GM23338 (cell line): ENCODE measurements around the gene AHI1. TPM values are rescaled to one million over a fixed set of nuclear protein-coding genes. Genes with fewer than 3 reads are reported as not detected.

Experiments used
- ATAC-seq: fragments of 200-7000 bp; cut with Tn5 transposase; 3 replicates; pipeline ENCODE4 v1.9.1; 2020
- DNase-seq: peaks from one replicate; pipeline ENCODE4 v3.0.0-alpha.2; 2015; ENCODE audit warnings: low spot score
- H2AFZ ChIP-seq: fragments of 200-600 bp; sonication (generic); 2 replicates; pipeline ENCODE4 v1.8.0; 2016; ENCODE audit warnings: antibody characterized with exemption, mild to moderate bottlenecking, moderate library complexity
- H3F3A ChIP-seq: fragments of 200-600 bp; sonication (generic); replicated peaks from 2 replicates; pipeline ENCODE4 v1.8.0; 2017; ENCODE audit warnings: antibody characterized with exemption, mixed run types, low read depth
- H3K27ac ChIP-seq: fragments of 200-600 bp; sonication (generic); 2 replicates; pipeline ENCODE4 v1.6.1; 2016; ENCODE audit warnings: low read depth
- H3K27me3 ChIP-seq: fragments of 200-600 bp; sonication (generic); 2 replicates; pipeline ENCODE4 v1.8.0; 2016; ENCODE audit warnings: mild to moderate bottlenecking, mixed run types, moderate library complexity; ENCODE audit not compliant: insufficient read depth
- H3K36me3 ChIP-seq: fragments of 200-600 bp; sonication (generic); 2 replicates; pipeline ENCODE4 v1.8.0; 2016; ENCODE audit warnings: mild to moderate bottlenecking; ENCODE audit not compliant: insufficient read depth
- H3K4me1 ChIP-seq: fragments of 200-600 bp; sonication (generic); 2 replicates; pipeline ENCODE4 v1.8.0; 2016; ENCODE audit warnings: mild to moderate bottlenecking, moderate library complexity; ENCODE audit not compliant: insufficient read depth
- H3K4me2 ChIP-seq: fragments of 200-600 bp; sonication (generic); 2 replicates; pipeline ENCODE4 v1.7.1; 2017; ENCODE audit warnings: mixed run types
- H3K4me3 ChIP-seq: fragments of 200-600 bp; sonication (generic); 2 replicates; pipeline ENCODE4 v1.6.1; 2016; ENCODE audit warnings: mixed run types
- H3K79me2 ChIP-seq: fragments of 200-600 bp; sonication (generic); replicated peaks from 2 replicates; pipeline ENCODE4 v1.8.0; 2017; ENCODE audit warnings: mild to moderate bottlenecking; ENCODE audit not compliant: insufficient read depth
- H3K9me2 ChIP-seq: fragments of 200-600 bp; sonication (generic); 2 replicates; pipeline ENCODE4 v1.8.0; 2017; ENCODE audit not compliant: insufficient read depth
- H4K20me1 ChIP-seq: fragments of 200-600 bp; sonication (generic); replicated peaks from 2 replicates; pipeline ENCODE4 v1.8.0; 2017; ENCODE audit warnings: mild to moderate bottlenecking; ENCODE audit not compliant: insufficient read depth
- H3K27ac Mint-ChIP-seq: 2 replicates; pipeline ENCODE4 v1.8.0; 2020; ENCODE audit warnings: inconsistent platforms, mild to moderate bottlenecking, moderate library complexity, mixed read lengths
- H3K27me3 Mint-ChIP-seq: 3 replicates; pipeline ENCODE4 v1.8.0; 2022; ENCODE audit warnings: low read depth, mild to moderate bottlenecking, moderate library complexity, mixed read lengths, inconsistent platforms; ENCODE audit not compliant: insufficient read depth, poor library complexity
- H3K36me3 Mint-ChIP-seq: 3 replicates; pipeline ENCODE4 v1.8.0; 2021; ENCODE audit warnings: low read depth, mild to moderate bottlenecking, inconsistent platforms, moderate library complexity, mixed read lengths
- H3K4me1 Mint-ChIP-seq: 3 replicates; pipeline ENCODE4 v1.8.0; 2020; ENCODE audit warnings: mild to moderate bottlenecking, inconsistent platforms, mixed read lengths
- H3K4me3 Mint-ChIP-seq: 3 replicates; pipeline ENCODE4 v1.8.0; 2021; ENCODE audit warnings: moderate library complexity, mild to moderate bottlenecking, inconsistent platforms, mixed read lengths
- H3K9me3 Mint-ChIP-seq: 3 replicates; pipeline ENCODE4 v1.8.0; 2020; ENCODE audit warnings: moderate library complexity, mild to moderate bottlenecking, inconsistent platforms, mixed read lengths
- CREB1 ChIP-seq: fragments of 250-450 bp; sonication (Bioruptor Pico); IDR thresholded peaks from 2 replicates; pipeline ENCODE4 v1.5.0; 2020; ENCODE audit warnings: low read depth, mild to moderate bottlenecking, moderate library complexity
- EZH2phosphoT487 ChIP-seq: fragments of 200-600 bp; sonication (generic); IDR thresholded peaks from one replicate; pipeline ENCODE4 v1.8.1; 2018; ENCODE audit warnings: antibody characterized with exemption; ENCODE audit not compliant: unreplicated experiment
- JUNB ChIP-seq: IDR thresholded peaks from one replicate; pipeline ENCODE4 v1.6.1; 2016; ENCODE audit warnings: antibody characterized with exemption; ENCODE audit not compliant: unreplicated experiment
- NANOG ChIP-seq: IDR thresholded peaks from 2 replicates; pipeline ENCODE4 v1.6.1; 2016; ENCODE audit warnings: antibody characterized with exemption, borderline replicate concordance
- POLR2AphosphoS5 ChIP-seq: IDR thresholded peaks from 2 replicates; pipeline ENCODE4 v1.6.1; 2016; ENCODE audit warnings: antibody characterized with exemption, low read depth
- REST ChIP-seq: IDR thresholded peaks from one replicate; pipeline ENCODE4 v1.6.1; 2018; ENCODE audit warnings: antibody characterized with exemption; ENCODE audit not compliant: unreplicated experiment
- STAT1 ChIP-seq: IDR thresholded peaks from one replicate; pipeline ENCODE4 v1.6.1; 2016; ENCODE audit warnings: antibody characterized with exemption; ENCODE audit not compliant: unreplicated experiment
- ZNF114 ChIP-seq: fragments of 250-450 bp; sonication (Bioruptor Pico); IDR thresholded peaks from 2 replicates; pipeline ENCODE4 v1.5.0; 2020; ENCODE audit warnings: mild to moderate bottlenecking, moderate library complexity
- ZNF331 ChIP-seq: fragments of 250-450 bp; sonication (Bioruptor Pico); IDR thresholded peaks from 2 replicates; pipeline ENCODE4 v1.5.0; 2020; ENCODE audit warnings: low read depth, mild to moderate bottlenecking, moderate library complexity
- polyA plus RNA-seq: library from polyadenylated mRNA; unstranded; fragments of >200 nt; fragmentation: Nextera tagmentation; extraction: Ambion mirVana; gene quantifications from 2 replicates; pipeline ENCODE4 v1.2.1, GENCODE V29; 2016
- total RNA-seq: library from RNA; depleted of rRNA; stranded (reverse); fragments of >200 nt; shearing (Covaris generic); gene quantifications from 2 replicates; pipeline ENCODE4 v1.2.3, GENCODE V29; 2014
- TF ChIP-seq, protein P1 (sequence below): fragments of 250-450 bp; sonication (Bioruptor Pico); IDR thresholded peaks from 2 replicates; pipeline ENCODE4 v1.5.0; 2020; ENCODE audit warnings: mild to moderate bottlenecking, moderate library complexity

The AHI1 gene
- total and polyA plus RNA-seq, 2 experiments from 2014 or later: 19.8 to 72.9 TPM

GRCh38 chr6:135461208-135461607 is 36.3 kb downstream of the AHI1 start:
- Histone ChIP-seq H3K79me2 (no peaks in the 10 kb centered on the region), H3K27me3 (no peaks in the 10 kb centered on the region), H3K4me2 (no peak overlapping the region), H3K9me2 (no peaks in the 10 kb centered on the region), H3F3A (no peaks in the 10 kb centered on the region), H3K4me3 (no peak overlapping the region), H3K36me3 (no peaks in the 10 kb centered on the region; the same call in 1 of the 2 replicates), H3K4me1 (no peaks in the 10 kb centered on the region), H3K27ac (no peak overlapping the region), H2AFZ (no peak overlapping the region), H4K20me1 (no peaks in the 10 kb centered on the region)
- ATAC-seq (no peak), DNase-seq (no peak)
- Mint-ChIP-seq H3K9me3 (no peaks in the 10 kb centered on the region), H3K4me3 (no peak overlapping the region), H3K27ac (no peak overlapping the region), H3K36me3 (peaks cover 4% of the 10 kb centered on the region; the same call in 2 of the 3 replicates), H3K4me1 (no peaks in the 10 kb centered on the region), H3K27me3 (no peaks in the 10 kb centered on the region)
- no peak for TF ChIP-seq POLR2AphosphoS5
- no peak for TF ChIP-seq ZNF114 (CRISPR knock-in tag)
- no peak for TF ChIP-seq JUNB
- no peak for TF ChIP-seq NANOG
- TF ChIP-seq STAT1: no peak
- no peak for TF ChIP-seq CREB1 (CRISPR knock-in tag)
- no peak for TF ChIP-seq EZH2phosphoT487

GRCh38 chr6:135458051-135458450 is 39.5 kb downstream of the AHI1 start:
- no peak overlapping the region for H3K4me3 Mint-ChIP-seq
- H3K27ac Mint-ChIP-seq: no peak overlapping the region
- H3K27me3 ChIP-seq: no peaks in the 10 kb centered on the region
- no peaks in the 10 kb centered on the region for H3K9me3 Mint-ChIP-seq
- no peak overlapping the region for H3K27ac ChIP-seq
- TF ChIP-seq CREB1 (CRISPR knock-in tag) (no peak), JUNB (no peak), ZNF331 (CRISPR knock-in tag) (no peak), NANOG (no peak), POLR2AphosphoS5 (no peak), REST (no peak)
- TF ChIP-seq, protein P1, sequence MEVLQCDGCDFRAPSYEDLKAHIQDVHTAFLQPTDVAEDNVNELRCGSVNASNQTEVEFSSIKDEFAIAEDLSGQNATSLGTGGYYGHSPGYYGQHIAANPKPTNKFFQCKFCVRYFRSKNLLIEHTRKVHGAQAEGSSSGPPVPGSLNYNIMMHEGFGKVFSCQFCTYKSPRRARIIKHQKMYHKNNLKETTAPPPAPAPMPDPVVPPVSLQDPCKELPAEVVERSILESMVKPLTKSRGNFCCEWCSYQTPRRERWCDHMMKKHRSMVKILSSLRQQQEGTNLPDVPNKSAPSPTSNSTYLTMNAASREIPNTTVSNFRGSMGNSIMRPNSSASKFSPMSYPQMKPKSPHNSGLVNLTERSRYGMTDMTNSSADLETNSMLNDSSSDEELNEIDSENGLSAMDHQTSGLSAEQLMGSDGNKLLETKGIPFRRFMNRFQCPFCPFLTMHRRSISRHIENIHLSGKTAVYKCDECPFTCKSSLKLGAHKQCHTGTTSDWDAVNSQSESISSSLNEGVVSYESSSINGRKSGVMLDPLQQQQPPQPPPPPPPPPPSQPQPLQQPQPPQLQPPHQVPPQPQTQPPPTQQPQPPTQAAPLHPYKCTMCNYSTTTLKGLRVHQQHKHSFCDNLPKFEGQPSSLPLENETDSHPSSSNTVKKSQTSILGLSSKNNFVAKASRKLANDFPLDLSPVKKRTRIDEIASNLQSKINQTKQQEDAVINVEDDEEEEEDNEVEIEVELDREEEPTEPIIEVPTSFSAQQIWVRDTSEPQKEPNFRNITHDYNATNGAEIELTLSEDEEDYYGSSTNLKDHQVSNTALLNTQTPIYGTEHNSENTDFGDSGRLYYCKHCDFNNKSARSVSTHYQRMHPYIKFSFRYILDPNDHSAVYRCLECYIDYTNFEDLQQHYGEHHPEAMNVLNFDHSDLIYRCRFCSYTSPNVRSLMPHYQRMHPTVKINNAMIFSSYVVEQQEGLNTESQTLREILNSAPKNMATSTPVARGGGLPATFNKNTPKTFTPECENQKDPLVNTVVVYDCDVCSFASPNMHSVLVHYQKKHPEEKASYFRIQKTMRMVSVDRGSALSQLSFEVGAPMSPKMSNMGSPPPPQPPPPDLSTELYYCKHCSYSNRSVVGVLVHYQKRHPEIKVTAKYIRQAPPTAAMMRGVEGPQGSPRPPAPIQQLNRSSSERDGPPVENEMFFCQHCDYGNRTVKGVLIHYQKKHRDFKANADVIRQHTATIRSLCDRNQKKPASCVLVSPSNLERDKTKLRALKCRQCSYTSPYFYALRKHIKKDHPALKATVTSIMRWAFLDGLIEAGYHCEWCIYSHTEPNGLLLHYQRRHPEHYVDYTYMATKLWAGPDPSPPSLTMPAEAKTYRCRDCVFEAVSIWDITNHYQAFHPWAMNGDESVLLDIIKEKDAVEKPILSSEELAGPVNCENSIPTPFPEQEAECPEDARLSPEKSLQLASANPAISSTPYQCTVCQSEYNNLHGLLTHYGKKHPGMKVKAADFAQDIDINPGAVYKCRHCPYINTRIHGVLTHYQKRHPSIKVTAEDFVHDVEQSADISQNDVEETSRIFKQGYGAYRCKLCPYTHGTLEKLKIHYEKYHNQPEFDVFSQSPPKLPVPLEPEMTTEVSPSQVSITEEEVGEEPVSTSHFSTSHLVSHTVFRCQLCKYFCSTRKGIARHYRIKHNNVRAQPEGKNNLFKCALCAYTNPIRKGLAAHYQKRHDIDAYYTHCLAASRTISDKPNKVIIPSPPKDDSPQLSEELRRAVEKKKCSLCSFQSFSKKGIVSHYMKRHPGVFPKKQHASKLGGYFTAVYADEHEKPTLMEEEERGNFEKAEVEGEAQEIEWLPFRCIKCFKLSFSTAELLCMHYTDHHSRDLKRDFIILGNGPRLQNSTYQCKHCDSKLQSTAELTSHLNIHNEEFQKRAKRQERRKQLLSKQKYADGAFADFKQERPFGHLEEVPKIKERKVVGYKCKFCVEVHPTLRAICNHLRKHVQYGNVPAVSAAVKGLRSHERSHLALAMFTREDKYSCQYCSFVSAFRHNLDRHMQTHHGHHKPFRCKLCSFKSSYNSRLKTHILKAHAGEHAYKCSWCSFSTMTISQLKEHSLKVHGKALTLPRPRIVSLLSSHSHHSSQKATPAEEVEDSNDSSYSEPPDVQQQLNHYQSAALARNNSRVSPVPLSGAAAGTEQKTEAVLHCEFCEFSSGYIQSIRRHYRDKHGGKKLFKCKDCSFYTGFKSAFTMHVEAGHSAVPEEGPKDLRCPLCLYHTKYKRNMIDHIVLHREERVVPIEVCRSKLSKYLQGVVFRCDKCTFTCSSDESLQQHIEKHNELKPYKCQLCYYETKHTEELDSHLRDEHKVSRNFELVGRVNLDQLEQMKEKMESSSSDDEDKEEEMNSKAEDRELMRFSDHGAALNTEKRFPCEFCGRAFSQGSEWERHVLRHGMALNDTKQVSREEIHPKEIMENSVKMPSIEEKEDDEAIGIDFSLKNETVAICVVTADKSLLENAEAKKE: no peak
- no peak overlapping the region for H3K4me2 ChIP-seq
- H3K9me2 ChIP-seq: no peaks in the 10 kb centered on the region
- H3K36me3 ChIP-seq: no peaks in the 10 kb centered on the region; the same call in 1 of the 2 replicates
- no peaks in the 10 kb centered on the region for H4K20me1 ChIP-seq
- ATAC-seq: no peak
- DNase-seq: no peak
- H3K79me2 ChIP-seq: no peaks in the 10 kb centered on the region
- no peak overlapping the region for H2AFZ ChIP-seq
- H3F3A ChIP-seq: no peaks in the 10 kb centered on the region
- no peaks in the 10 kb centered on the region for H3K27me3 Mint-ChIP-seq
- H3K36me3 Mint-ChIP-seq: peaks cover 4% of the 10 kb centered on the region; the same call in 2 of the 3 replicates
- H3K4me1 ChIP-seq: no peaks in the 10 kb centered on the region
- no peaks in the 10 kb centered on the region for H3K4me1 Mint-ChIP-seq
- H3K4me3 ChIP-seq: no peak overlapping the region
